Measurements from ENCODE around the gene DHCR7.

Gene DHCR7

DNA sequence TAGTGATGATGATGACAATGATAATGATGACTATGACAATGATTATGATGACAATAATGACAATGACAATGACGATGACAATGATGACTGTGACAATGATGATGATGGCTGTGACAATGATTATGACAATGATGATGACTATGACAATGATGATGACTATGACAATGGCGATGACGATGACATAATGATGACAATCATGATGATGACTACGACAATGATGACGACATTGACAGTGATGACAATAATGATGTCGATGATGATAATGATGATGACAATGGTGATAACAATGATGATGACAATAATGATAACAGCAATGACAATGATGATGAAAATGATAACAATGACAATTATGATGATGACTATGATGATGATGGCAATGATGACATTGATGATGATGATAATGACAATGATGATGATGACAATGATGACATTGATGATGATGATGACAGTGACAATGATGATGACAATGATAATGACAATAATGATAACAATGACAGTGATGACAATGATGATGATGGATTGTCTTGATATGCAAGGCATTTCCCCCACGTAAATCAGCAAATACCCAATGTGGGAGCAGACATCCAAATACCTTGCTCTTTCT is 37.7 kb downstream of the DHCR7 start:
- H3K4me1 ChIP-seq (ENCODE audit: insufficient read depth, low read length, poor library complexity, severe bottlenecking), result no peaks in the 10 kb centered on the region
- TF ChIP-seq, protein P1, sequence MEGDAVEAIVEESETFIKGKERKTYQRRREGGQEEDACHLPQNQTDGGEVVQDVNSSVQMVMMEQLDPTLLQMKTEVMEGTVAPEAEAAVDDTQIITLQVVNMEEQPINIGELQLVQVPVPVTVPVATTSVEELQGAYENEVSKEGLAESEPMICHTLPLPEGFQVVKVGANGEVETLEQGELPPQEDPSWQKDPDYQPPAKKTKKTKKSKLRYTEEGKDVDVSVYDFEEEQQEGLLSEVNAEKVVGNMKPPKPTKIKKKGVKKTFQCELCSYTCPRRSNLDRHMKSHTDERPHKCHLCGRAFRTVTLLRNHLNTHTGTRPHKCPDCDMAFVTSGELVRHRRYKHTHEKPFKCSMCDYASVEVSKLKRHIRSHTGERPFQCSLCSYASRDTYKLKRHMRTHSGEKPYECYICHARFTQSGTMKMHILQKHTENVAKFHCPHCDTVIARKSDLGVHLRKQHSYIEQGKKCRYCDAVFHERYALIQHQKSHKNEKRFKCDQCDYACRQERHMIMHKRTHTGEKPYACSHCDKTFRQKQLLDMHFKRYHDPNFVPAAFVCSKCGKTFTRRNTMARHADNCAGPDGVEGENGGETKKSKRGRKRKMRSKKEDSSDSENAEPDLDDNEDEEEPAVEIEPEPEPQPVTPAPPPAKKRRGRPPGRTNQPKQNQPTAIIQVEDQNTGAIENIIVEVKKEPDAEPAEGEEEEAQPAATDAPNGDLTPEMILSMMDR (conservative IDR thresholded peaks at IDR 0.05; ENCODE audit: low read length), result no peak
- no peak for TF ChIP-seq EZH2phosphoT487 (IDR thresholded peaks at IDR 0.05; ENCODE audit: borderline replicate concordance)
- H4K20me1 ChIP-seq (ENCODE audit: insufficient read depth, low read length, poor library complexity, severe bottlenecking), result no peaks in the 10 kb centered on the region
- H3K79me2 ChIP-seq (ENCODE audit: insufficient read depth, low read length), result no peaks in the 10 kb centered on the region
- H3K4me3 ChIP-seq (ENCODE audit: low read length, poor library complexity, severe bottlenecking), result no peak overlapping the region
- no peak overlapping the region for H2AFZ ChIP-seq (ENCODE audit: low read length)
- H3F3A ChIP-seq (ENCODE audit: low read depth), result no peaks in the 10 kb centered on the region
- no peak overlapping the region for H3K4me2 ChIP-seq (ENCODE audit: low read depth, low read length, poor library complexity, severe bottlenecking)
- H3K9ac ChIP-seq (ENCODE audit: low read depth, low read length, poor library complexity, severe bottlenecking), result no peak overlapping the region
- no peaks in the 10 kb centered on the region for H3K9me2 ChIP-seq (replicated peaks; ENCODE audit: low read depth, low read length)
- H3K27me3 ChIP-seq (ENCODE audit: insufficient read depth, low read length, poor library complexity, severe bottlenecking), result no peaks in the 10 kb centered on the region
- no peaks in the 10 kb centered on the region for H3K36me3 ChIP-seq (ENCODE audit: insufficient read depth, low read length)
- peaks cover 4% of the 10 kb centered on the region; the same call in 1 of the 2 replicates for H3K9me3 ChIP-seq (ENCODE audit: insufficient read depth, low read depth, low read length)

DNA sequence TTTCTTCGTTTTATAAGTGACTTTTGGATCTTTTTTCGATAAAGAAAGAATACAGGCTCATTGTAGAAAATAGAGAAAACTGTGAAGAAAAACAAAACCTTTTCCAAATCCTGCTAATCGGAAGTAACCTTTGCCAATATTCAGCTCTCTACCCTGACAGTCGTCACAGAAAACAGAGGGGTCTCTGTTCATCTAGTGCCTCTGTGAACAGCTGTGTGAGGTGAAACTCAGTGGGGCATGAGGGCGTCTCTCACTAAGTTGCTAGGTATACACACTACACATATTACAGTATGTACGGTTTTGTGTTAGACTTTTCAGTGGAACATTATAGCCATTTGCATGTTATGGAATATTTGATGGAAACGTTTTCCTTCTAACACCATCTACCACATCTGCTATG is 39.4 kb downstream of the DHCR7 start:
- Histone ChIP-seq H3K36me3 (ENCODE audit: insufficient read depth, low read length) (no peaks in the 10 kb centered on the region), H3K4me3 (ENCODE audit: low read length, poor library complexity, severe bottlenecking) (no peak overlapping the region), H3K27me3 (ENCODE audit: insufficient read depth, low read length, poor library complexity, severe bottlenecking) (no peaks in the 10 kb centered on the region), H3F3A (ENCODE audit: low read depth) (no peaks in the 10 kb centered on the region), H3K79me2 (ENCODE audit: insufficient read depth, low read length) (no peaks in the 10 kb centered on the region), H3K4me1 (ENCODE audit: insufficient read depth, low read length, poor library complexity, severe bottlenecking) (no peaks in the 10 kb centered on the region), H3K9ac (ENCODE audit: low read depth, low read length, poor library complexity, severe bottlenecking) (no peak overlapping the region), H3K9me2 (replicated peaks; ENCODE audit: low read depth, low read length) (no peaks in the 10 kb centered on the region), H3K4me2 (ENCODE audit: low read depth, low read length, poor library complexity, severe bottlenecking) (no peak overlapping the region), H3K9me3 (ENCODE audit: insufficient read depth, low read depth, low read length) (peaks cover 4% of the 10 kb centered on the region; the same call in 1 of the 2 replicates), H4K20me1 (ENCODE audit: insufficient read depth, low read length, poor library complexity, severe bottlenecking) (no peaks in the 10 kb centered on the region), H2AFZ (ENCODE audit: low read length) (no peak overlapping the region)
- TF ChIP-seq, protein P1 (conservative IDR thresholded peaks at IDR 0.05; ENCODE audit: low read length), result no peak
- TF ChIP-seq EZH2phosphoT487 (IDR thresholded peaks at IDR 0.05; ENCODE audit: borderline replicate concordance), result no peak

DNA sequence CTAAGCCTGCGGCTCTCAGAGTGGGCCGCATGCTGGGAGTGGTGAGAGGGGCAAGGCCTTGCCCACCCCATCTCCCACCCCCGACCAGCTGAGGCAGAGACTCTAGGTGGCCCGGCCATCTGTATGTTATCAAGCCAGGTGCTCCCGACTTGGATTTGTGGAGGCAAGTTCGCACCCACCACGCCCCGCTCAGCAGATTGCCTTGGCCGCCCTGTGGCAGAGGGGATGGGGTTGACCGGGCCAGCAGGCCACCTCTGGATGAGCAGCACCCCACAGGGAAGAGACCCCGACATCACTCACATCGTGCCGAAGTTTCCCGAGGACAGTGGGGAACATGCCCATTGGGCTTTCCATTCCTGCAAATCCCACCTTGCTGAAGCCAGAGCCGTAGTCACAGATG is 40.8 kb downstream of the DHCR7 start:
- Histone ChIP-seq H3K4me3 (ENCODE audit: low read length, poor library complexity, severe bottlenecking) (no peak overlapping the region), H3K27me3 (ENCODE audit: insufficient read depth, low read length, poor library complexity, severe bottlenecking) (no peaks in the 10 kb centered on the region), H3K9me3 (ENCODE audit: insufficient read depth, low read depth, low read length) (peaks cover 4% of the 10 kb centered on the region; the same call in 1 of the 2 replicates), H3K36me3 (ENCODE audit: insufficient read depth, low read length) (no peaks in the 10 kb centered on the region), H3K9ac (ENCODE audit: low read depth, low read length, poor library complexity, severe bottlenecking) (no peak overlapping the region), H3K79me2 (ENCODE audit: insufficient read depth, low read length) (no peaks in the 10 kb centered on the region), H4K20me1 (ENCODE audit: insufficient read depth, low read length, poor library complexity, severe bottlenecking) (no peaks in the 10 kb centered on the region), H3F3A (ENCODE audit: low read depth) (no peaks in the 10 kb centered on the region), H3K4me1 (ENCODE audit: insufficient read depth, low read length, poor library complexity, severe bottlenecking) (no peaks in the 10 kb centered on the region), H3K9me2 (replicated peaks; ENCODE audit: low read depth, low read length) (no peaks in the 10 kb centered on the region), H2AFZ (ENCODE audit: low read length) (no peak overlapping the region), H3K4me2 (ENCODE audit: low read depth, low read length, poor library complexity, severe bottlenecking) (no peak overlapping the region)
- TF ChIP-seq, protein P1 (conservative IDR thresholded peaks at IDR 0.05; ENCODE audit: low read length), result no peak
- no peak for TF ChIP-seq EZH2phosphoT487 (IDR thresholded peaks at IDR 0.05; ENCODE audit: borderline replicate concordance)

Data from Loucy (cell line).